T-helper 1 cell treated with Interleukin-12 subunit alpha and Interleukin-12 subunit beta and Interleukin-4 antibody, amounts not matched to agents 30 μg/mL and 1 μg/mL, for 36 hours (primary cell): ENCODE measurements around the gene GRIK4.
"Not testable (repeated sequence)": the region's sequence is repeated elsewhere in the genome, so short reads cannot be mapped to it uniquely, and the experiment has no call there.

ENCODE experiments used
- H3K27ac Mint-ChIP-seq: one replicate; pipeline ENCODE4 v1.8.0; 2021; ENCODE audit warnings: mild to moderate bottlenecking, mixed read lengths
- H3K27me3 Mint-ChIP-seq: one replicate; pipeline ENCODE4 v1.8.0; 2021; ENCODE audit warnings: low read depth, mixed read lengths
- H3K36me3 Mint-ChIP-seq: one replicate; pipeline ENCODE4 v1.8.0; 2021; ENCODE audit warnings: low read depth, mixed read lengths
- H3K4me1 Mint-ChIP-seq: one replicate; pipeline ENCODE4 v1.8.0; 2021; ENCODE audit warnings: low read depth, mixed read lengths
- H3K4me3 Mint-ChIP-seq: one replicate; pipeline ENCODE4 v1.8.0; 2021; ENCODE audit warnings: mild to moderate bottlenecking, moderate library complexity, mixed read lengths
- H3K9me3 Mint-ChIP-seq: one replicate; pipeline ENCODE4 v1.8.0; 2021; ENCODE audit warnings: mixed read lengths

GRIK4 gene

GRCh38 chr11:120985718-120986569 lies 474.4 kb downstream of the GRIK4 start:
- Mint-ChIP-seq H3K4me3 (peak overlapping the region; percentile 59), H3K36me3 (peaks cover 1% of the 10 kb centered on the region), H3K4me1 (peaks cover 6% of the 10 kb centered on the region), H3K27me3 (peaks cover 58% of the 10 kb centered on the region), H3K9me3 (no peaks in the 10 kb centered on the region), H3K27ac (no peak overlapping the region)

- Mint-ChIP-seq H3K36me3 (peaks cover 1% of the 10 kb centered on the region), H3K4me1 (peaks cover 6% of the 10 kb centered on the region), H3K27ac (no peak overlapping the region), H3K9me3 (no peaks in the 10 kb centered on the region), H3K4me3 (no peak overlapping the region), H3K27me3 (peaks cover 39% of the 10 kb centered on the region)
Observed at GRCh38 chr11:120988603-120989002, 477.1 kb downstream of the GRIK4 start.

GRCh38 chr11:120991830-120992686 lies 480.5 kb downstream of the GRIK4 start:
- Mint-ChIP-seq H3K27ac (no peak overlapping the region), H3K36me3 (no peaks in the 10 kb centered on the region), H3K4me3 (no peak overlapping the region), H3K4me1 (peaks cover 3% of the 10 kb centered on the region), H3K27me3 (peaks cover 26% of the 10 kb centered on the region), H3K9me3 (no peaks in the 10 kb centered on the region)

GRCh38 chr11:120994091-120994859 lies 482.7 kb downstream of the GRIK4 start:
- no peaks in the 10 kb centered on the region for H3K9me3 Mint-ChIP-seq
- H3K4me3 Mint-ChIP-seq: no peak overlapping the region
- peaks cover 3% of the 10 kb centered on the region for H3K4me1 Mint-ChIP-seq
- no peak overlapping the region for H3K27ac Mint-ChIP-seq
- peaks cover 8% of the 10 kb centered on the region for H3K27me3 Mint-ChIP-seq
- no peaks in the 10 kb centered on the region for H3K36me3 Mint-ChIP-seq

GRCh38 chr11:120995184-120995583 lies 483.6 kb downstream of the GRIK4 start:
- peaks cover 3% of the 10 kb centered on the region for H3K4me1 Mint-ChIP-seq
- H3K36me3 Mint-ChIP-seq: no peaks in the 10 kb centered on the region
- no peaks in the 10 kb centered on the region for H3K9me3 Mint-ChIP-seq
- H3K4me3 Mint-ChIP-seq: no peak overlapping the region
- H3K27me3 Mint-ChIP-seq: peaks cover 8% of the 10 kb centered on the region
- H3K27ac Mint-ChIP-seq: no peak overlapping the region

- H3K9me3 Mint-ChIP-seq: no peaks in the 10 kb centered on the region
- no peak overlapping the region for H3K27ac Mint-ChIP-seq
- H3K4me1 Mint-ChIP-seq: peaks cover 3% of the 10 kb centered on the region
- H3K4me3 Mint-ChIP-seq: no peak overlapping the region
- peaks cover 3% of the 10 kb centered on the region for H3K27me3 Mint-ChIP-seq
- no peaks in the 10 kb centered on the region for H3K36me3 Mint-ChIP-seq
Observed at GRCh38 chr11:120996973-120997372, 485.4 kb downstream of the GRIK4 start.

- Mint-ChIP-seq H3K27me3 (peaks cover 6% of the 10 kb centered on the region), H3K4me3 (no peak overlapping the region)
Observed at GRCh38 chr11:120998581-120998980, 487.0 kb downstream of the GRIK4 start.

GRCh38 chr11:121004206-121004840 lies 492.8 kb downstream of the GRIK4 start:
- H3K27ac Mint-ChIP-seq: no peak overlapping the region
- peaks cover 17% of the 10 kb centered on the region for H3K27me3 Mint-ChIP-seq
- H3K4me3 Mint-ChIP-seq: no peak overlapping the region
- H3K4me1 Mint-ChIP-seq: no peaks in the 10 kb centered on the region
- no peaks in the 10 kb centered on the region for H3K36me3 Mint-ChIP-seq
- peaks cover 19% of the 10 kb centered on the region for H3K9me3 Mint-ChIP-seq

More at GRCh38 chr11:120998581-120998980, 487.0 kb downstream of the GRIK4 start:
- Mint-ChIP-seq H3K9me3 (no peaks in the 10 kb centered on the region), H3K36me3 (no peaks in the 10 kb centered on the region), H3K27ac (no peak overlapping the region), H3K4me1 (peaks cover 3% of the 10 kb centered on the region)

GRCh38 chr11:121006922-121007321 lies 495.4 kb downstream of the GRIK4 start:
- Mint-ChIP-seq H3K36me3 (no peaks in the 10 kb centered on the region), H3K4me1 (no peaks in the 10 kb centered on the region), H3K9me3 (peaks cover 19% of the 10 kb centered on the region), H3K27ac (no peak overlapping the region), H3K4me3 (no peak overlapping the region), H3K27me3 (peaks cover 24% of the 10 kb centered on the region)

- no peak overlapping the region for H3K27ac Mint-ChIP-seq
- no peaks in the 10 kb centered on the region for H3K4me1 Mint-ChIP-seq
- H3K36me3 Mint-ChIP-seq: no peaks in the 10 kb centered on the region
- H3K27me3 Mint-ChIP-seq: peaks cover 25% of the 10 kb centered on the region
- H3K4me3 Mint-ChIP-seq: no peak overlapping the region
- peaks cover 19% of the 10 kb centered on the region for H3K9me3 Mint-ChIP-seq
Observed at GRCh38 chr11:121008551-121008950, 497.0 kb downstream of the GRIK4 start.

- Mint-ChIP-seq H3K9me3 (peaks cover 2% of the 10 kb centered on the region), H3K27me3 (peaks cover 32% of the 10 kb centered on the region), H3K36me3 (no peaks in the 10 kb centered on the region), H3K27ac (no peak overlapping the region), H3K4me3 (no peak overlapping the region), H3K4me1 (no peaks in the 10 kb centered on the region)
Observed at GRCh38 chr11:121012091-121012490, 500.5 kb downstream of the GRIK4 start.

GRCh38 chr11:121018746-121019145 lies 507.2 kb downstream of the GRIK4 start:
- H3K4me1 Mint-ChIP-seq: no peaks in the 10 kb centered on the region
- no peaks in the 10 kb centered on the region for H3K36me3 Mint-ChIP-seq

GRCh38 chr11:121021718-121022117 lies 510.2 kb downstream of the GRIK4 start:
- H3K27me3 Mint-ChIP-seq: peaks cover 26% of the 10 kb centered on the region
- H3K36me3 Mint-ChIP-seq, H3K9me3 Mint-ChIP-seq, H3K4me3 Mint-ChIP-seq, H3K27ac Mint-ChIP-seq: not testable (repeated sequence)
- peaks cover 11% of the 10 kb centered on the region for H3K4me1 Mint-ChIP-seq

More at GRCh38 chr11:121018746-121019145, 507.2 kb downstream of the GRIK4 start:
- H3K9me3 Mint-ChIP-seq: no peaks in the 10 kb centered on the region
- no peak overlapping the region for H3K27ac Mint-ChIP-seq
- H3K4me3 Mint-ChIP-seq: no peak overlapping the region
- H3K27me3 Mint-ChIP-seq: peaks cover 32% of the 10 kb centered on the region
